ENCODE results near the gene OSER1.

OSER1 gene

DNA sequence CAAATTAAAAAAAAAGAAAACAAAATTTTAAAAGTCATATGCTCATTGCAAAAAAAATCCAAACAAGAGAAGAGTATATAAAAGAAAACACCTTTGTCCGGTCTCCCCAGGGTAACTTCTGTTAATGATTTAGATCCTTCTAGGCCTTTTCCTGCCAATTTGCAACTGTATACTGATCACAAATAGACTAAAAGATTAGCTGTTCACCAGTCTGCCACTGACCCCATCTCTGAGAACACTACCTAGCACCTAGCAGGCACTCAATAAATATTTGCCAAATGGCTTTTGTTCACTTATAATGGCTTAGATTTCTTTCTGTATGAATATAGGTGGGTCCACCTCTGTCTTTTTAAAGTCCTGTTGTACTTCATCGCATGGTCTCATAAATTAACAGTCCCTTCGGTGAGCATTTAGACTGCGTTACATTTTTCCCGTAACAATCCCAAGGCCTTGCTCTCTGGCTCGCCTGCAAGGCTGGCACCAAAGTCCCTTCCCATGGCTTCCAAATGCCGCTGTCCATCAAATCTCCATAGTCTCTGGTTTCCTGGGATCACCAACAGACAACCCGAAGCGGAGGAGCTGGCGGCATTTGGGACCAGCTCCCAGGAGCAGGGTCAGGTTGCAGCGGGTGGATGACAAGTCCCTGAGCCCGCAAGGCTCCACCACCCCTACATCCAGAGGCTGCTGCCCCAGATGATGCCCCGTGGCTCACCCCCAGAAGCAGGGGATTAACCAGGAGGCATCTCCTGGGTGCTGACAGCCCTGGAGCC, 35.4 kb downstream of the OSER1 start:
- DNase-seq (ENCODE audit: low spot score) = no peak

DNA sequence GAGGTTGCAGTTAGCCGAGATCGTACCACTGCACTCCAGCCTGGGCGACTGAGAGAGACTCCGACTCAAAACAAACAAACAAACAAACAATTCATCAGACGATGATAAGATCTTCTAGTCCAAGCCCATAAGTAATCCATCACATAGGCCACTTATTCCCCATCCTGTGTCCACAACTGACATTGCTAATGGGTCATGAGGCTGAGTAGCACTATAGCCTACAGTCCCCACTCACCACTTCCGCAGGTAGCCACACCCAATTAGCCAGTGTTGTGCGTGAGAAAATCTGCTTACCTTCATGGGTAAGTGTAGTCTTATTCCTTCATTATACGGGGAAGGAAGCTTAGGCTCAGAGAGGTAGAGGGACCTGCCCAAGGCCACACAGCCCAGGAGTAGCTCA, 36.7 kb downstream of the OSER1 start:
- no peak for DNase-seq (ENCODE audit: low spot score)

DNA sequence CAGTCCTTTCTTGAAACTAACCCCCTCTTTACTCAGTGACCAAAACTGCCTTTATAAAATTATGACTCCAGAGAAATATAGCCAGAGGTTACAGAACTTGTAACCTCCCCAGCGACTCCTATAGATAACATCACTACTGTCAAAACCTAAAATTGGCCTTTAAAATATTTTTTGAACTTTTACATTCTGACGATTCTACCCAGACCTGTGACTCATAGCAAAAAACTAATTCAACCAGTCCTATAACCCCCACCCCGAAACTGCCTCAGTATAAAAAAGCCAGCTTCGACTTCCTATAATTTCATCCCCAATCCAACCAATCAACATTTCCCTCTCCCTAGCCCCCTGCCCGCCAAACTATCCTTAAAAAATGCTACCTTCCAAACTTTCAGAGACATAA, 37.5 kb downstream of the OSER1 start:
- no peak for DNase-seq (ENCODE audit: low spot score)

DNA sequence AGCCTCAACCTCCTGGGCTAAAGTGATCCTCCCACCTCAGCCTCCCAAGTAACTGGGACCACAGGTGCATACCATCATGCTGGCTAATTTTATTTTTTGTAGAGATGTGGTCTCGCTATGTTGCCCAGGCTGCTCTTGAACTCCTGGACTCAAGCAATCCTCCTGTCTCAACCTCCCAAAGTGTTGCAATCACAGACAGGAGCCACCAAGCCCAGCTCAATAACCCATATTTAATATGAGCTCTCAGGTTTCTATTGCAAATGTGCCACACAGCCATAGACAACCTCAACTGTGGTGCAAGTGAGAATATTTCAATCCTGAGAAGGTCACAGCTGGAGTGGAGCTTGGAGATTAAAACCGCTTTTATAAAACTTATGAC, 38.0 kb downstream of the OSER1 start:
- DNase-seq (ENCODE audit: low spot score) = no peak

DNA sequence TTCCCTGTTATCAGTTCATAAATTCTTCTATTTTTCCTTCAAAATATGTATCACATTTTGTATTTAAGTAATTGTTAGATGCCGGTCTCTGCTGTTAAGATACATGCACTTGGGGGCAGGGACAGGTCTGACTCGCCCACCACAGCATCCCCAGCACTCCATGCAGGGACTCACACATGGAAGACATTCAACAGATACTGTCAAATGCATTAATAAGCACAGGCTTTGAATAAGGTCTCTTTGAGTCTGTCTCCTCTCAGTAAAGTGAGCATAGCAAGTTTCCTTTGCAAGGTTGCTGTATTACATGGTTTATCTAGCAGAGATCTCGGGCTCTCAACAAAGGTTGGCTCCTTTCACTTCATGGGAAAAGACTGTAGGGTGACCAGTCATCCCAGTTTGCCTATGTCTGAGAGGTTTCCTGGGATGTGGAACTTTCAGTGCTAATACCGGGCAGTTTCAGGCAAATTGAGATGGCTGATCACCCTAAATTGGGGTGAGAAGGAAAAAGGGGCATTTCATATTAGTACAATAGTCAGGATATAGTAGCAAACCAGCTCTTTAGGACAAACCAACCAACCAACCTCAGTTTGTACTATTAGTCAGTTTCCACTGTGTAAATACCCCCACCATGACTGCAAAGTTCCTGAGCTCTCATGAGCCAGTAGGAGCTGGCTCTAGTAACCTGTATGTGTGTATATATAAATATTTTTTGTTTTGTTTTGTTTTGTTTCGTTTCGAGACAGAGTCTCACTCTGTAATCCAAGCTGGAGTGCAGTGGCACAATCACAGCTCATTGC, 38.6 kb downstream of the OSER1 start:
- no peak for DNase-seq (ENCODE audit: low spot score)

DNA sequence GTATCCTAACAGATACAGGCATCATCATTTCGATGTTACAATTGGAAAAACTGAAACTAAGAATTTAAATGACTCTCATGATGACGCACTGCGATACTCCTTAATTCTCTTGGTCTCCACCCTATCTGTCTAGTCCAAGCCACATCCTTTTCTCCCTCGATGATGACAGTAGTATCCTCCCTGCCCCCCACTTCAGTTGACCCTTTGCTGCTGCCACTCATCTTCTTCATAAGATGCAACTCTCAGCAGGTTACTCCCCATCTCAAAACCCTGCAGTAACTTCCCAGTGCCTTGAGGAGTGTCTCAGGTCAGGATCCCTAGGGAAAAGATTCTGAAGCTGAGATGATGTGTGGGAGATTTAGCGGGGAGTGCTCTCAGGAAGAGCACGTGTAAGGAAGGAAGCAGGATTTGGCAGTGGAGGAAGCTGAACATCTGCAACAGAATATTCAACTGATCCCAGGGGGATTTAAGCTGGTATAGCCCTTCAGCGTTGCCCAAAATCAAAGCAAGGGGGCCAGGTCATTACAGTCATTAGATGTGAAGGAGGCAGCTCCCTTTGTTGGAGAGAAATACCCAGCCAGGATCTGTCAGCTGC, 39.7 kb downstream of the OSER1 start:
- DNase-seq (ENCODE audit: low spot score) = no peak

DNA sequence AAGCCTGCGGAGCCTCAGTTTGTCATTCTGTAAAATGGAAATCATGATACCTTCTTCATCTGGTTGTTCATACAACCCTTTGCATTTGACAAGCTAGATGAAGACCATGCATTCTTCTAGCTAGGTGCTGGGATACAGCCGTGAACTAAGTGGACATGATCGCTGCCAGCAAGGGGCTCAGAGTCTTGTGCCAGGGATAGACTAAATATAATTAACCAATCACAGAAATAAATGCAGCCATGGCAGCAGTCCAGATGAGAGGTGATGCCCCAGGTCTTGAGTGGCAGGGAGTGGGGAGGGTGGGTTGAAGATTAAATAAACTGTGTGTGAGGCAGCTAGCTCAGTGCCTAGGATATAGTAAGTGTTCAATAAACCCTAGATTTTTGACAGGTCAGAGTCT, 42.8 kb downstream of the OSER1 start:
- no peak for DNase-seq (ENCODE audit: low spot score)

DNA sequence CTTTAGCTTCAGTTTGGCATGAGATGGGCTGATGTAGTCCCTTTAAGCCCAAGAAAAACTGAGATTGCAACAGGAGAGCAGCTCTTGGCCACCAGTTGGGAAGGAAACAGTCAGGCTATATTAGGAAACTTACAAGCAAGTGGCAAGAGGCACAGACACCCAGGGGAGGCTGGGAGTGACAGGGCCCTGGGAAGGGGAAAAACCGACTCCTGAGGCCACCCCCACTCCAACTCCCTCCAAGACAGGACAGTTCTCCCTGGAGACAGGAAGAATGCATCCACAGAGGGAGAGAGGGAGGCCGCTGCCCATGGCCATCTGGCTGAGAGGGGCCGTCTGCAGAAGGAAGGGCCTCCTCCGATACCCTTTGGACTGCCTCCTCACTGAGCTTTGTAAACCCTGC, 44.1 kb downstream of the OSER1 start:
- DNase-seq (ENCODE audit: low spot score) = no peak

DNA sequence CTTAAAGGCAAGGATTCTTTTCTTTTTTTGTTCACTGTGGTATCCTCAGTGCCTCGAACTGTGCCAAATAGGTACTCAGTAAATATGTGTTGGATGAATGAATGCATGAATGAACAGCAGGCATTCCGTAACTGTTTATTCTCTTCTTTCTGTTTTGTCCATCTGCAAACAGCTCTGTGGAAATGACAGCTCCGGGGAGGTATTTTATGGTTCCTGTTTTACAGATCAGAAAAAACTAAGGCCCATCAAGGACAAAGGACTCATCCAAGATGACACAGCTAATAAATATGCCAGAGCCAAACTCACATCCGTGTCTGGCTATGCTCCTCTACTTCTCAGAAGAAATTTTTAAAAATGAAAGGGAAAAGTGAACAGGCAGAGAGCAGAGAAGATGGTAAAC, 44.6 kb downstream of the OSER1 start:
- no peak for DNase-seq (ENCODE audit: low spot score)

DNA sequence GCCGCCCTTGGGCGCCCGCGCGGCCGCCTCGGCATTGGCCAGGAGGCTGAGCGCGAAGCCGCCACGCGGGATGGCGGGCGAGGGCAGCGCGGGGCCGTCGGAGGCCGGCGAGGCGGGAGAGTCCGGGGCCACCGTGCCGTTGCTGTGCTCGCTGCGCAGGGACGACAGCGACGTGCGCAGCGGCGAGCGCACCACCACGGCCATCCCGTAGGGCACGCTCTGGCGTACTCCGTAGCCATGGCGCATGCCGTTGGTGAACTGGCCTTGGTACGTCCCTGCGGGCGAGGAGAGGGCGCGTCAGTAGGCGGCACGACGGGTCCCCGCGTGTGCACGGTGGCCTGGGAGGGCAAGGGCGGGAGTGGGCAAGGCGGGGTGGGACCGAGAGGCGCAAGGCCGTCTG, 50.4 kb downstream of the OSER1 start:
- no peak for DNase-seq (ENCODE audit: low spot score)

DNA sequence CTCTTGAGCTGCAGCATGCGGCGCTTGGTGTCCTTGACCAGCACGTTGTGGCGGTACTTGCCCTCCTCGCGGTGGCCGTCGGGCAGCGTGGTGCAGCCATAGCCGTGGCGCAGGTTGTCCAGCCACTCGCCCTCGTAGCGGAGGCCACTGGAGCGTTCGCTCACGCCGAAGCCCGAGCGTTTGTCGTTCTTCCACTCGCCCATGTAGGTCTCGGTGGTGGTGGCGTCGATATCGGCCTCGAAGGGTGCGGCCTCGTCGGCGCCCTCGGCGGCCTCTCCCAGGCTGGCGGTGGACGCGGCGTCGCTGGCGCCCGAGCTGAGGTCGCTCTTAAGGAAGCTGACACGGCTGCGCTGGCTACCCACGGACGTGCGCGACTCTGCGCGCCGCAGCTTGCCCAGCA, 50.9 kb downstream of the OSER1 start:
- no peak for DNase-seq (ENCODE audit: low spot score)

DNA sequence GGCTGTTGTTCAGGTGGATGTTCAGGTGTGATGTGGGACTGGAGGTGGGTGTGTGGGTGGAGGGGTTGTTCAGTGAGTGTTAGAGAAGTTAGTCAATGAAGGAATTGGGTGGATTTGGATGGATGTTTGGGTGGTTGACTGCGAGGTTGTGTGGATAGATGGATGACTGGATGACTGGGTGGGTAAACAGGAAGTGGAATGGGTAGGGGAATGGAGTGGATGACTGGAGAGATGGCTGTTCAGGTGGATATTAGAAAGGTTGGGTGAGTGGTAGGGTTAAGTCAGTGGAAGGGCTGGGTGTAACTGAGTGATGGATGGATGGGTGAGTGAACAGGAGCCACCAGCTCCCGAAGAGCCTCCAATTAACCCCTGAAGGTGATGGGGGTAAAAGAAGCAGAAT, 51.4 kb downstream of the OSER1 start:
- no peak for DNase-seq (ENCODE audit: low spot score)

DNA sequence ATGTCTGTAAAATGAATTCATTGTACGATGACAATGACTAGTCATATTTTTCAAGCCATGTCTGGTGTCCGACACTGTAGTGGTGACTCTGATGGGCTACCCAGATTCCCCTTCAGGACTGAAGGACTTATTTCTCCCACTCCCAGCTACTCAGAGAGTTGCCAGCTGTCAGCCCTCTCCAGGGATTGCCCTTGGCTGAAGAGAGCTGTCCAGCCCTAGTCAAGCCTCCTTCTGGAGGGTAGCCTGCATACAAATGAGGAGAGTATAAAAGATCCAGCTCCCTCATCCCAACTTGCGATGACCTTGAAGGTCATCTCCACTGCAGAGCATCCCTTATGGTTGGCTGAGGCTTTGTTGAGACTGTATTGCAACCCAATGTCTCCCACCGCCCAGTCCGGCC, 53.5 kb downstream of the OSER1 start:
- DNase-seq (ENCODE audit: low spot score) = no peak

DNA sequence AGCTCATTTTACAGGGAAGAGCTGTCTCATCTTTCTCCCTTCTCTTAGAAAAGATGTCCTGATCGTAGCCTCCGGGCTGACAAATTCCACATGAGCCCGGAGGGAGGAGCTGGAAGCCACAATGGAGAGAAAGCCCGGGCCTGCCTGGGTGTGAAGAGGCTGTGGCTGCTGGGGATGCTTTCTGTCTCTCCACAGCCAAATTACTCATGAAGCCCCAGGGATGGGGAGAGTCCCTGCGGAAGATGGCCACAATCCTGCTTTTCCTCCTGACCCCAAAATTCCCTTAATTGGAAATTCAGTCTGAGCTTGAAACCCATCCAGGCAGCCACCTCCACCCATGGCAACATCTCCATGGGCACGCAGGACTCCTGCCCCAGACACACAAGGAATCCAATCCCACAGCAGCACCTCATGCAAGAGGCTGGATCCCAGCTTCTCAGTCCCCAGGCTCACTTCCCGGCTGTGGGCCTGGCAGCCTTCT, 56.0 kb downstream of the OSER1 start:
- no peak for DNase-seq (ENCODE audit: low spot score)

DNA sequence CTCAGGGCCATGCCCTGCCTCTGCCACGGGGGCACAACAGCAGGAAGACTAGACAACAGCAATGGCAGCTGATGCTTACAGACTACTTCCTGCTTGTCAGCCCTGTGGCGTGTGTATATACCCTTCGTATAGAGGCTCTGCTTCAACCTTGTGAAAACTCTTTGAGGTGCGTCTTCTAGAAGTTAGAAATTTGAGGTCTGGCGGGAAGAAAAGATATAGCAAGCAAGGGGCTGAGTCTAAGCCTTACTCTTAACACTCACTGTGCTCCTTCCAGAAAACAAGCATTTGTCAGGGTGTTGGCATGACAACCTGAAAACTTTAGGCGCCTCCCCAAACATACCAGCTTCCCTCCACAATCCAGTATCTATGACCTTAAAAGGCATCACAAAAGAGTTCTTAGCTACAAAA, 56.9 kb downstream of the OSER1 start:
- DNase-seq (ENCODE audit: low spot score) = no peak

DNA sequence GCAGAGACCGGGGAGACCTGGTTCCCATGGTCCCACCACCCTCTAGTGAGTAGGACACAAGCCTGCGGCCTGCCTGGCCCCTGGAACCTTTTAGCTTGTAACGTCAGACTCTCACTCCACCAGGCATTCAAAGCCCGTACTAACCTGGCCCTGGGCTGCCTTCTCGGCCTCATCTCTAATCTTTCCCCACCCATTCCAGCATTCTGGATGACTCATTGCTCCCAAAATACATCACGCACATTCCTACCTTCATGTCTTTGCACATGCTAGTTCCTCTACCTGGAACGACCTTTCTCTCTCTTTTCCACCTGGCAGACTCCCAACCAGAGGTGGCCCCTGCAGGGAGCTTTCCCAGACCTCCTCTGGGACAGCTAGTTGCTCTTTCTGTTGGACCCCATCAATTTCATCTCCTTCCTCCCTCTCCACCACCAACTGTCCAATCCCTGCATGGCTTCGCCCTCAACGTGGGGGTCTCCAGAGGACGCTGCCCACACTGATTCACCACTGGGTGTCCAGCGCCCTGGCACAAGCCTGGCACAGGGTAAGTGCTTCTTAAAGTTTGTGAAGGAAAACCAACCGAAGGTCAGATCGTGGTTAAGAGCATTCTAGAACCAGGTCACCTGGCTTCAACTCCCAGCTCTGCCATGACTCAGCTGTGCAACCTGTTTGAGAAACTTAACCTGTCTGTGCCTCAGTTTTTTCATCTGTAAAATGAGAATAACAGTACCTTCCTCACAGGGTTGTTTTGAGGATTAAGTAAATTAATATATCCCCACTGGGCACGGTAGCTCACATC, 58.8 kb downstream of the OSER1 start:
- DNase-seq (ENCODE audit: low spot score) = no peak

DNA sequence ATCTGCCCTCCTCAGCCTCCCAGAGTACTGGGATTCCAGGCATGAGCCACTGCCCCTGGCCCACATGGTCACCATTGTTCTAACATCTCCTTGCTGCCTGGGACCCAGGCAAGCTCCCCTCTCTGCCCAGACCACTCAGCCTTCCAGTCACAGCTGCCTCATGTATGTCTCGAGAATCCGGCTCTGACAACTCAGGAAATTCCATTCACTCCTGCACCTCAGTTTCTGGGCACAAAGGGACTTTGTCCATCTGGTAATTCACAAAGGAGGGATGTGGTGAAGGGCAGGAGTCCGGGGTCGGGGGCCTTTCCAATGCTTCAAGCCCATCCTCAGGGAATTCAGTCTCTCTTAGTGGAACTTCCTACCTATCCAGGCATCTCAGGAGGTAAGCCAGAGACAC, 64.3 kb downstream of the OSER1 start:
- DNase-seq (ENCODE audit: low spot score) = no peak
